HG03521 (cell line): ENCODE data around the gene DEAF1.
"Not testable (repeated sequence)": the region's sequence is repeated elsewhere in the genome, so short reads cannot be mapped to it uniquely, and the experiment has no call there.

Experiments
- ATAC-seq: cut with Tn5 transposase; IDR thresholded peaks from one replicate; pipeline ENCODE4 v1.9.1; 2021; ENCODE audit warnings: mild to moderate bottlenecking, moderate library complexity; ENCODE audit not compliant: unreplicated experiment

Gene DEAF1

DNA sequence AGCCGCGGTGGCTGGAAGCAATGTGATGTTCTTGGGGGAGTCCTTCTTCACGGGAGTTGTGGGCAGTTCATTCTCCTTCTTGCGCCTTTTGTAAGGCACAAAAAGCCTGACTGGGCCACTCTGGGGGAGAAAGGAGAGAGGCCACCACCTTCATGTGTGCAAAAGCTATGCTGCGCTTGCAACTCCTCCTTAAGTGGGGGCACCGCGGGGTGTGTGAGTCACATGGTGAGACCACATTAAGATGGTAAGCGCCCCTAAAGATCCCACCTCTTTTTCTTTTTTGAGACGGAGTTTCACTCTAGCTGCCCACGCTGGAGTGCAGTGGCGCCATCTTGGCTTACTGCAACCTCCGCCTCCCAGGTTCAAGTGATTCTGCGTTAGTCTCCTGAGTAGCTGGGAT is 14.1 kb downstream of the DEAF1 start:
- no peak for ATAC-seq

DNA sequence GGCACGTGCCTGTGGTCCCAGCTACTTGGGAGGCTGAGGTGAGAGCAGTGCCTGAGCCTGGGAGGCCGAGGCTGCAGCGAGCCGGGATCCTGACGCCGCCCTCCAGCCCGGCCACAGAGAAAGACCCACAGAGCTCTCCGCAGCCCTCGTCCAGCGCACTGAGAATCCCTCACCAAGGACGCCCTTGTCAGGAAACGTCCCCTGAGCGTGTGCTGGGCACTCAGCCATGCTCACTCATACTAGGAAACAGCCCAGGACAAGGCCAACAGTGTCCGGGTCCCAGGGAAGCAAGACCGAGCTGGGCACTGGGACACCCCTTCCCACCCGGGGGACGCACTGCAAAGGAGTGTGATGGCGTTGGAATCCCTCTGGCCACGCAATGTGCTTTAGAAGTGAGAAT is 14.5 kb downstream of the DEAF1 start:
- no peak for ATAC-seq

DNA sequence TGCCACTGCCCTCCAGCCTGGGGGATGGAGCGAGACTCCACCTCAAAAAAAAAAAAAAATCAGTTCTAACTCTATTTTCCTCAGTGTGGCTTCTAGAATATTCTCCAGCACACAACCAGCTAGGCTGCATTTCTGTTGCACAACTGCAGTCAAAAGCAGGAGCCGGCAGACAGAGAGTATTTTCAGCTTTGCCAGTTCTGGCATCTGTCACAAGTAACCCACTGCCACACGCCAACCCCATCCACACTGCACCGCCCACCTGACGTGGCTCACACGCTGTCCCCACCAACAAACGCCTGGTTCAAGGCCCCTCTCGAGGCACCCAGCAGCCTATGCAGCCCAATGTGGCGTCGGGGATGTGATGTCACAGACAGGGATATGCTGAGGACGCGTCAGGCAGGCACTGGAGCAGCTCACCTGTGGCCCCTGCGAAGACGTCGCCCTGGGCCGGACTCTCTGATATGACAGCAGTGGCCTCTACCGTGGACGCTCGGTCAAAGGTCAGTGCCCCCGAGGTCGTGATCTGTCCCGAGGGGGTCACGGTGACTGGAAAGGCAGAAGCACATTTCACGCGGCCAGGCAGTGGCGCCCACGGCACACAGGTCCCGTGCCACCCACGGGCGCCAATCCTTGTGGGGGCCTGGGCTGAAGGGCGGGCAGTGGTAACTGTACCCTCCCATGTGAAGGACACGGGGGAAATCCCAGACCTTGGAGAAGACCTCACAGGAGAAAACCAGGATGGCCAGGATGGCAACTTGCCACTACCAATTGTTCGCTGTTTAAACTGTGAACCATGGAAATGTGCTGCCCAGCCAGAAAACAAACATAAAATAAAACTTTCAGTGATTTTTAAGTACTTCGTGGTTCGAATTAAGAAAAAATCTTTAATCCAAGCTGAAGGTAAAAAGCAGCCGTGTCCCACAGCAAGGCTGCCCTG is 15.5 kb downstream of the DEAF1 start:
- ATAC-seq: no peak

DNA sequence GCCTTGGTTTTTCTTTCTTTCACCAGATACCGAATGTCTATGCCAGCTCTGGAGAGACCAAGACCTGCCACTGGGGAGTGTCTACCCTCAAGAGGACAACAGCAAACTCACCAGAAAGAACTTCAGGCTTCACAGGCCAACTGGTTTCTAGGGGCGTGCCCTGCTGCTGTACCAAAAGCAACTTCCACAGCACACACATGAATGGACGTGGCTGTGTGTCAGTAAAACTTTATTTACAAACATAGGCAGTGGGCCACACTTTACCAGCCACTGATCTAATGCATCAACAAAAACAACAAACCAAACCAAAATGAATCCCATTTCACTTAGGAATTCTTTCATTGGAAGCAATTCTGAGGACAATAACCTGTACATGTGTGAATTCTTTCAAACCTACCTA is 16.7 kb downstream of the DEAF1 start:
- no peak for ATAC-seq

DNA sequence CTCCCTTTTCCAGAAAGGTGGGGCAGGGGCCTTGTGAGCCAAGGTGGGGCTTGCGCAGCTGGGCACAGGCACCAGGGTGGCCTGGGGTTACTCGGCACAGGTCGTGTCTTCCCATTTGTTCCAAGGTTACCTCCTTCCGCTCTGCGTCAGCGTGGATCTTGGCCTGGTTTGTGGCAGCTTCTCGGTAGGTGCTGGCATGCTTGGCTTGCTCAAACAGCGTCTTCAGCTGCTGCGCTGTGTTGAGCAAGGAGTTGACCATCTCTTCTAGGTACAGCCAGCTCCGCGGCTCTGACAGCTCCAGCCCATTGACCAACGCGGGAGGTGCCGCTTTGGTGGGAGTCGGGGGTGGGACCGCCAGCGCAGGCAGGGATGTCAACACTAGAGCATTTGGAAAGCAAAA is 20.6 kb downstream of the DEAF1 start:
- ATAC-seq: no peak

DNA sequence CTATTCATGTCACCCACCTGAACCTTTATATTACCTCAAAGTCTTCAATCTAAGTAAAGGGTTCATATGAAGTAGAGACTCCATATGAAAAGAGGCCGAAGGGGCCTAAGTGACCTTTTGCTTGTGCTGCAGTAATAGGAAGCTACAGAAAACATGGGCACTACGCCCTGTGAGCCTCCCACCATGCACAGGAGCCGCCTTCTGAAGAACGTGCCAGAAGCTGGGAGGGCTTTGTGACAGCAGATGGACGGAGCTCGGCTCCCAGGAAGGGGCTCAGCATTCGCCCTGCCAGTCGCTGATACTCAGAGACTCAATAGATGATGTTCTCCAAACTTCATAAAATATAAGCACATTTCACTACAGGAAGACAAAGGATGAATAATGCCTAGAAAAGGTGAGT is 21.2 kb downstream of the DEAF1 start:
- ATAC-seq: no peak

DNA sequence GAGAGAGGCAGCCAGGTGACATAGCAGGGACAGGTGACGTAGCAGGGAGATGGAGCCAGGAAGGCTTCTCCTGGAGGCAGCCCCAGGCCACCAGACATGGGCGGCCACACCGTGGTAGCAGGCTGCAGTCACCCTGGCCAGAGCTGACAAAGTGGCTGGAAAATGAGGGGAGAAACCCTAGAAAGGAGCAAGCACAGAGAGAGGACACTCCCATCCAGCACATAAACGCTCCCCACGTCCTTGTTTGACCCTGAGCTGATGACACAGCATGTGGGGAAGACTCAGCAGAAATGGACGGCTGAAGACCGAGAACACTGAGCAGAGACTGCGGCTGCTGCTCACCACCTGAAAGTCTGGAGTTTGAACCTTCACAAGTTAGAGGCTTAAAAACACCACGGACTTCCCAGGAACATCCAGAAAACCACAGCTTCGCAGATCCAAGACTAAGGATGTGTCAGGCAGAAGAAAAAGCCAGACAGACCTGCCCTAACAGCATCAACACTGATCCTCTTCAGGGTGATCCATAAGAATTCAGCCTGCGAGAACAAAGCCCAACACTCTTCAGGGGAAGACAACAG is 29.2 kb downstream of the DEAF1 start:
- ATAC-seq: no peak

DNA sequence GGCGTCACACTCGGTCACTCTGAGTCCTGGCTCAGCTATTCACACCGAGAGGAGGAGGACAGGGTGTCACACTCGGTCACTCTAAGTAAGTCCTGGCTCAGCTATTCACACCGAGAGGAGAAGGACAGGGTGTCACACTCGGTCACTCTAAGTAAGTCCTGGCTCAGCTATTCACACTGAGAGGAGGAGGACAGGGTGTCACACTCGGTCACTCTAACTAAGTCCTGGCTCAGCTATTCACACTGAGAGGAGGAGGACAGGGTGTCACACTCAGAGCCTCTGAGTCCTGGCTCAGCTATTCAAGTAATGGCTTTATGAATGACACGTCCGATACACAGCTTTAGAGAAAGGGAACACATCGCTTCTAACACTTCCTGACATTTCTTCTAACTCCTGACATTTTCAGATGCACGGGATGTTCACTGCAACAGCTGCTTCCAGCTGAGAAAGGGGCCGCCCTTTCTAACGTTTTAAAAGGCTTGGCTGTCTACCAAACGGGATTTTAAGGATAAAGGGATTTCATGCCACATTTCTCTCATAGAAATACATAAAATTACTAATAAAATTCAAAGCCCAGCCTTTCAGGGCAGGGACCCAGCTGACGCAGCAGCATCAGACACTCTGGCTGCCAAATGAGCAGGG is 29.8 kb downstream of the DEAF1 start:
- no peak for ATAC-seq

DNA sequence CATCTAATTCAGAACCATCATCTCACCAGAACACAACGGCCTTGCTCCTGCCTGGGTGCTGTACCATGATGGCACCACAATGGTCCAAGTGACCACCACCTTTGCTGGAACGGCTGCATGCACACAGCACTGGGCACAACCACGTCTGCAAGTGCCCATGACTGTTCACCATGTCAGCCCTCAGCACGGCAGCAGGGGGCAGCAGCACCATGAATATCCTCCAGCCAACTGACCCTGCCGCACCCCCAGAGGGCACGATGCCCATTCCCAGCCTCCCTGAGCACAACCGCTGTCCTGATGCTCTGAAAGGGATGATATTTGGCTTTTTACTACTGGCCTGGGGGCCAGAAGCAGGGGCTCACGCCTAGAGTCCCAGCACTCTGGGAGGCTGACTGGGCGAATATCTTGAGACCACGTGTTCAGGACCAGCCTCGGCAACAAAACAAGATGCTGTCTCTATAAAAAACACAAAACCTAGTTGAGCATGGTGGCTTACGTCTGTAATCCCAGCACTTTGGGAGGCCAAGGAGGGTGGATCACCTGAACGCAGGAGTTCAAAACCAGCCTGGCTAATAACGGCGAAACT is 32.2 kb downstream of the DEAF1 start:
- ATAC-seq: no peak

DNA sequence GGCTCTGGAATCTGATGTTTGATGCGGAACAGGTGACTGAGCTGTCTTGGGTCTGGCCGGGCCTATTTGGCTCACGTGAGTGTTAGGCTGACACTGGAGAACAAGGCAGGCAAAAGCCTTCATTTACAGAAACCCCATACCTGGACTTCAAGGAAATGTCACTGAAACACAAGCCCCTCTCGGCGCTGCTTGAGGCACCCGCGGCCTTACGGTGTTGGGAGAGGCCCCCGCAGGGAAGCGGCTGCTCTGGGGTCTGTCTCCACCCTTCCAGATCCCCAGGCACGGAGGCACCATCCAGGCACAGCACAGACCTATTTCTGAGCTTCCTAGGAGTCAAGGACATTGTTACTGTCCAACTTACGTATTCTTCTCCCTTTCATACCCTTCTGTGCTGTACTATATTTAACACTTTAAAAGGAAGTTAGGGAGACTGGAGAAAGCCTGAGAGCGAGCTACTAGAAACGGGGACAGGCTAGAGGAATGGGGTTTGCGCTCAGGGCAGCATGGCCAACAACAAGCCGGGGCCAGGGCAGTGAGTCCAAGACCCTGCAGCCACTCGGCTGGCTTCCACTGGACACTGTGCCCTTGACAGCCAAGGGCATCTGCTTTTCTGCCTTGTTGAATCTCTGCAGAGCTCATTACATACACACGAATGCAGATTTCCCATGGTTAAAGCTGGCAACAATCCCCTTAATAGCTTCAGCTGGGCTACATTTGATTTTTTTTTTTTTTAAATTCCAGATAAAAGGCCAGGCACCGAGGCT is 34.2 kb downstream of the DEAF1 start:
- no peak for ATAC-seq

DNA sequence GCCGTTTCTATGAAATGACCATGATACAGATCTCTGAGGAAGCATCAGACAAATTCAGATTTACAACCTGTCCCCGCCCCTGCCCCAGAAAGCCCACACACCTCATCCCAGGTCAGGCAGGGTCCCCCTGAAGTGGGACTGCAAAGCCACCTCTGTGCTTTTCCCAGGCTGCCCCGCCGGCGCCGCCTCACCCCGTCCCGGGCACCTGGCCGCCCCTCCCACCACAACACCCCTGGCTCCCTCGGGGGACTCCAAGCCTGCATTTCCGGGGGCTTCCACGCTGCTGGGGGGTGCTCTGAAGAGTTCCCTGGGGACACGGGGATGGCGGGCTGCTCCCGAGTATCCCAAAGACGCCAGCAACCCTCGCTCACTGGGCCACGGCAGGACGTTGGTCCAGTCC is 34.7 kb downstream of the DEAF1 start:
- no peak for ATAC-seq

DNA sequence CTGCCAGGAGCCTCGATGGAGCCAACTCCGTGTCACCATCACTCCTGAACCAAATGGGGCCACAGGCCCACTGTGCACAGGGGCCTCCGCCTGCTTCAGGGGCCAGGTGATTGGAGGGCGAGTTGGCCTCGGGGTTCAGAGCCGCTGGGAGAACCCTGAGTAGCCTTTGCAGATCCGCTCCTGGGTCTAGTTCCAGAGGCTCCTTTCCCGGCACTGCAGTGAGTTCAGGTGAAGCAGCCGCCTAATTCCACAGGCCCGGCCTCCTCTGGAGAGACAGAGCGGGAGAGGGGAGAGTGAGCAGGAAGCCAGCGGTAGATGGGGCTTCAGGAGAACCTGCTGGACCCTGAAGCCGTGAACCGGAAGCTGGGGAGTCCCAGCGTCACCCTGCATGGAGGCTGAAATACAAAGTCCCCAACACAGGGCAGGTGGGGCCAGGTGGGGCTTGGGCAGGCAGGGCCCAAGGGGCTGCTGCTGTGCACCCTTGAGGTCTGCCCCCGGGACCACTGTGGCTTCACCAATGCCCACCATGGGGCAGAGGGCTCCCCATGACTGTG is 35.4 kb downstream of the DEAF1 start:
- ATAC-seq: no peak

DNA sequence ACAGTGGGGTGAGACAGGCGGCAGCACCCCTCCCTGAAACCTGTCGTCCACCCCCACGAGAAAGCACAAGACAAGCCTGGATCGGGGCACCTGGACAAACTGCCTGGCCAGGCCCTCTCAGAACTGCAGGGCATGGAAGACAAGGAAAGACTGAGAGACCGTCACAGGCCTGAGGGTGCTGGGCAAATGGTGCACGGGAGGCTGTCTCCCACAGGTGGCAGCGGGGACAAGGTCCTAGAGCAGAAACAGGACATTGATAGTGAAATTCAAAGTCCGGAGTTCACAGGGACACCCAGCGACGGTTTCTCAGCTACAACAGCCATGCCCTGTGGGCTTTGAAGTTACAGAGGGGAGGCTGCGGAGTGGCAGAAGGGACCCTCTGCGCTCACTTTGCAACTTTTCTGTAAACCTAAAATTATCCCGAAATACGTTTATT is 37.3 kb downstream of the DEAF1 start:
- ATAC-seq: no peak

DNA sequence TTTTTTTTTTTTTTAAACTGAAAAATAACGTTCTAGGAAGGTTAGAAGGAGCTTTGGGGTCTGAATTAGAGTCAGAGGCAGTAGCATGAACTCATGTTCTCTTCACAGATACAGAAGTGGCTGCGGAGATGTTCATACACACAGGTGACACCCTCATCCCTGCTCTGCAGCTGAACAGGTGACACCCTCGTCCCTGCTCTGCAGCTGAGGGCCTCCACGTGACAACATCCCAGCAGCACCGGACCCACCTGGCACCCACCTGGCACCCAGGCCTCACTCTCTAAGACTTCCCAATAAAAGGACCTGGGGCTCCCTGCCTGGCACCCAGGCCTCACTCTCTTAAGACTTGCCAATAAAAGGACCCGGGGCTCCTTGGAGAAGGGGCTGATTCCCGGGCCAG is 38.2 kb downstream of the DEAF1 start:
- no peak for ATAC-seq

DNA sequence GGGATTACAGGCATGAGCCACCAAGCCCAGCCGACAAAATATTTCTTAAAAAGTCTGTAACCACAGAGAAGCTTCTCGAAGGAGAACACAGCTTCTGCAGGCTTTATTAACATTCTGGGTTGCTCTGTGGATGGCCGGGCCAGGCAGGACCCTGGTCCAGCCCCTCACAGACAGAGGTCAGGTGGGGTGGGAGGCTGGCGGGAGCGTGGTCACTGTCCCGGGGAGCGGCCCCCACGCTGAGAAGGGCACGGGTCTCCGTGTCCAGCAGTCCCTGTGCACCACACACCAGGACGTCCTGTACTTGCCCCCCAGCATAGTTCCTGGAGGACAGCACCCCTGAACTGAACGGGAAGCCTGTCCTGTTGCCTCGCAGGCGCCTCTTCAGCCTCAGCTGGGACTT is 38.6 kb downstream of the DEAF1 start:
- ATAC-seq: no peak

DNA sequence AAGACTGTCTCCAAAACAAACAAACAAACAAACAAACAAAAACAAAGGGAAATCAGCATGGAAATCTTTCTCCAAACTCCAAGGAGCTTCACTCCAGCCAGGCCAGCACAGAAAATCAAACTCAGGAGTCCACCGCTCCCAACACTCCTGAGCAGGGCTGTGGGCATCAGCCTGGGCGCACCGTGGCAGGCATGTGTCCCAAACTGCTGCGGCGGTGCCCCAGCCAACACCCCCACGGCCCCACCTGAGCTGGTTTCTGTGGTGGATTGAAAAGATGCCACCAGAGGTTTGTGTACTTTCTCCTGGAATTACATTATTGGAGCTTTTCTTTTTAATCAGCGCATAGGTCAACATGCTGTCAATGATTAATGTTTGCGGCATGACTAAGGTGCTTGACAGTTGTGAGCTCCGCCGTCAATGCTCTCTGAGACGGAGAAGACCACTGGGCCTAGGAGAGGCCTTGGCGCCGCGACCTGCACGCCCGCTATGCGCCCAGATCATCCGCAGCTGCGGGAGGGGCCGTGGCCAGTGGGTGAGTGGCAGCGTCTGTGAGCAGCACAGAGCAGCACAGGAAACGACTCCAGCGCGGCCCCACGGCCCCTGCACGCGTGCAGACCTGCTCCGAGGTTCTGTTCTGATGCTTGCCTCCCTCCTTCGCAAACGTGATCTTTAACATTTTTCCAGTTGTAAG is 39.8 kb downstream of the DEAF1 start:
- no peak for ATAC-seq

DNA sequence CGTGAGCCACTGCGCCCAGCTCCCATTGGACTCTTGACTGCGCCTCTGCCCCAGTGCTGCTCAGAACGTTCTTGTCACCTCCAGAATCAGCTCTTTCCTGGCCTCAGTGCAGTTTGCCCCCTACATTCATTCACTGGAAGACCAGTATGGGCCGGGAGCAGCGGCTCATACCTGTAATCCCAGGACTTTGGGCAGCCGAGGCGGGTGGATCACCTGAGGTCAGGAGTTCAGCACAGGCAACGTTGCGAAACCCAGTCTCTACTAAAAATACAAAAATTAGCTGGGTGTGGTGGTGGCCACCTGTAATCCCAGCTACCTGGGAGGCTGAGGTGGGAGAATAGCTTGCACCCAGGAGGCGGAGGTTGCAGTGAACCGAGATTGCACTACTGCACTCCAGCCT is 40.6 kb downstream of the DEAF1 start:
- not testable (repeated sequence) for ATAC-seq

DNA sequence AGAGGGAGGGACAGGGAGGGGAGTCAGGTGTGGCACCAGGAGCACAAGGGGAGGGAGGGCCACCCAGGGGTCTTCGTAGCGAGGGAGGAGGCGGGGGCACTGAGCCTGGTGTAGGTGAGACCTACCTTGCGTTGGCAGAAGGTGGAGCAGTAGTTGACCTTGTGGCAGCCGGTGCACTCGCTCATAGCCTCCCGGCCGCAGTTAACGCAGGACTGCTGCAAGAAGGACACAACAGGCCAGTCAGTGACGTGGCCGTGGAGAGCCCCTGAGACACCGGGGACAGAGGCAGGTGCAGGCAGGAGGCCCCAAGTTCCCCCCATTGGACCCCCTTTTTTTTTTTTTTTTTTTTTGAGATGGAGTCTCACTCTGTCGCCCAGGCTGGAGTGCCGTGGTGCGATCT is 41.2 kb downstream of the DEAF1 start:
- no peak for ATAC-seq

DNA sequence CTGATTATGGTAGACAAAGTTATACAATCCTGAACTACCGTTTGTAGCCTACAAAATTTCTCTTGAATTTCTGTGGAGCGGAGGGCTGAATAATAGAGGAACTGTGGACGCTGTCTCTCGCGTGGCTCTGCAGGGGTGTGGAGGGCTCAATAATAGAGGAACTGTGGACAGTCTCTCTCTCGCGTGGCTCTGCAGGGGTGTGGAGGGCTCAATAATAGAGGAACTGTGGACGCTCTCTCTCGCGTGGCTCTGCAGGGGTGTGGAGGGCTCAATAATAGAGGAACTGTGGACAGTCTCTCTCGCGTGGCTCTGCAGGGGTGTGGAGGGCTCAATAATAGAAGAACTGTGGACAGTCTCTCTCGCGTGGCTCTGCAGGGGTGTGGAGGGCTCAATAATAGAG is 41.9 kb downstream of the DEAF1 start:
- ATAC-seq: not testable (repeated sequence)

DNA sequence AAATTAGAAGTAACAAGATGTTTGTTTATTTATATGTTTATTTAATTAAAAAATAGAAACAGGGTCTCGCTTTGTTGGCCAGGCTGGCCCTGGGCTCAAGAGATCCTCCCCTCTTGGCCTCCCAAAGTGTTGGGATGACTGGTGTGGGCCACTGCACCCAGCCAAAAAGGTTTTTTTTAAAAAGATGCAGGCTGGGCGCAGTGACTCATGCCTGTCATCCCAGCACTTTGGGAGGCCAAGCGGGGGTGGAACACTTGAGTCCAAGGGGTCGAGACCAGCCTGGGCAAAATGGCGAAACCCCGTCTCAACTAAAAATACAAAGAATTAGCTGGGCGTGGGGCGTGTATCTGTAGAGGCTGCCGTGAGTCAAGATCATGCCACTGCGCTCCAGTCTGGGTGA is 44.5 kb downstream of the DEAF1 start:
- ATAC-seq: no peak
